AG09309 (cell line): ENCODE data around the gene TRMT44.

Source experiments
- DNase-seq: peaks from one replicate; pipeline ENCODE4 v3.0.0-alpha.2; 2010; ENCODE audit warnings: low read depth
- H3K4me3 ChIP-seq: 2 replicates; pipeline ENCODE4 v1.5.1; 2011; ENCODE audit warnings: mild to moderate bottlenecking, low read depth, low read length, moderate library complexity; ENCODE audit not compliant: control insufficient read depth
- CTCF ChIP-seq: IDR thresholded peaks from 2 replicates; pipeline ENCODE4 v1.5.1; 2011; ENCODE audit warnings: mild to moderate bottlenecking, low read depth, low read length, inconsistent platforms; ENCODE audit not compliant: insufficient read depth, control insufficient read depth; ENCODE audit errors: missing control alignments

TRMT44 gene

GRCh38 chr4:8500966-8501365 is 60.4 kb downstream of the TRMT44 start:
- DNase-seq = no peak
- TF ChIP-seq CTCF = no peak
- H3K4me3 ChIP-seq = no peak overlapping the region

- no peak overlapping the region for H3K4me3 ChIP-seq
- DNase-seq = no peak
- no peak for TF ChIP-seq CTCF
Measured at GRCh38 chr4:8501781-8502180, 61.2 kb downstream of the TRMT44 start.

- no peak for TF ChIP-seq CTCF
- no peak for DNase-seq
- no peak overlapping the region for H3K4me3 ChIP-seq
Measured at GRCh38 chr4:8502371-8502770, 61.8 kb downstream of the TRMT44 start.

GRCh38 chr4:8502836-8503585 is 62.4 kb downstream of the TRMT44 start:
- DNase-seq = no peak
- TF ChIP-seq CTCF = no peak
- no peak overlapping the region for H3K4me3 ChIP-seq

GRCh38 chr4:8503801-8504200 is 63.2 kb downstream of the TRMT44 start:
- no peak overlapping the region for H3K4me3 ChIP-seq
- TF ChIP-seq CTCF = no peak
- DNase-seq = no peak

- DNase-seq = no peak
- H3K4me3 ChIP-seq = no peak overlapping the region
- no peak for TF ChIP-seq CTCF
Measured at GRCh38 chr4:8504279-8505007, 63.9 kb downstream of the TRMT44 start.

GRCh38 chr4:8505229-8505628 is 64.7 kb downstream of the TRMT44 start:
- DNase-seq = no peak
- no peak for TF ChIP-seq CTCF
- H3K4me3 ChIP-seq = no peak overlapping the region
